Left lung (tissue), 10 donors: Measurements from ENCODE around the gene ENOX1. TPM values are rescaled to one million over a fixed set of nuclear protein-coding genes. Genes with fewer than 3 reads are reported as not detected.
A peak's percentile ranks its signal among the peaks of the same experiment; 100 is the strongest.

Source experiments
- ATAC-seq: fragments of 200-7000 bp; cut with Tn5 transposase; one replicate; pipeline ENCODE4 v1.9.1; 2020; ENCODE audit warnings: moderate library complexity
- DNase-seq, 4 donors: peaks; one replicate each; pipeline ENCODE4 v3.0.0-alpha.2; 2013 to 2020
- H3K27ac ChIP-seq, 2 donors: fragments of 200-600 bp; sonication (generic) in 1 of 2; one replicate each; pipeline versions ENCODE4 v1.5.0 to v1.8.0; 2020 to 2021
- H3K27me3 ChIP-seq, 2 donors: fragments of 200-600 bp; sonication (generic) in 1 of 2; one replicate each; pipeline versions ENCODE4 v1.5.0 to v1.8.0; 2020 to 2021
- H3K36me3 ChIP-seq, 2 donors: fragments of 200-600 bp; sonication (generic) in 1 of 2; one replicate each; pipeline versions ENCODE4 v1.5.0 to v1.8.0; 2020 to 2021
- H3K4me1 ChIP-seq, 2 donors: fragments of 200-600 bp; one replicate each; pipeline ENCODE4 v1.8.0; 2021
- H3K4me3 ChIP-seq, 2 donors: fragments of 200-600 bp; sonication (generic) in 1 of 2; one replicate each; pipeline versions ENCODE4 v1.5.0 to v1.8.0; 2020 to 2021; ENCODE audit warnings: mild to moderate bottlenecking in 1 of 2
- H3K9me3 ChIP-seq, 2 donors: fragments of 200-600 bp; sonication (generic) in 1 of 2; one replicate each; pipeline versions ENCODE4 v1.5.0 to v1.8.0; 2020 to 2021
- intact Hi-C, 2 donors: fragments of 100-400 bp; cut with DNase I; formaldehyde crosslinking; loops; one replicate each; pipeline versions ENCODE4 v1.11.2 to v1.14.2; 2022
- polyA plus RNA-seq, 6 donors: library from polyadenylated mRNA; unstranded; fragments of 120-200 nt; gene quantifications; one replicate each; pipeline ENCODE4 v1.2.1, GENCODE V29; 2013; ENCODE audit not compliant: insufficient read length in 6 of 6
- total RNA-seq, 2 donors: library from RNA; stranded (reverse); fragmentation: NEBNext Ultra II Directional; extraction: Animal tissue kit (Norgen Biotek cat#: 25700); gene quantifications; one replicate each; pipeline ENCODE4 v1.2.1, GENCODE V29; 2021
- TF ChIP-seq, protein P1 (sequence below), 2 donors: fragments of 200-600 bp; sonication (generic) in 1 of 2; IDR thresholded peaks; one replicate each; pipeline versions ENCODE4 v1.5.0 to v1.8.0; 2021; ENCODE audit warnings: antibody characterized with exemption in 2 of 2
- donor health status: DM: no; HTN: yes; CAD: no.
- donor health status: DM: no; HTN: no; CAD: no.

The ENOX1 gene
- total and polyA plus RNA-seq, 8 donors = 1.5 to 9.0 (median 6.8) TPM

GRCh38 chr13:43805071-43805468 is 18.3 kb upstream of the ENOX1 start:
- intact Hi-C loops = no loop called here
- H3K4me3 ChIP-seq = no peak overlapping the region
- no peak overlapping the region for H3K27ac ChIP-seq
- no peaks in the 10 kb centered on the region for H3K27me3 ChIP-seq
- TF ChIP-seq, protein P1, sequence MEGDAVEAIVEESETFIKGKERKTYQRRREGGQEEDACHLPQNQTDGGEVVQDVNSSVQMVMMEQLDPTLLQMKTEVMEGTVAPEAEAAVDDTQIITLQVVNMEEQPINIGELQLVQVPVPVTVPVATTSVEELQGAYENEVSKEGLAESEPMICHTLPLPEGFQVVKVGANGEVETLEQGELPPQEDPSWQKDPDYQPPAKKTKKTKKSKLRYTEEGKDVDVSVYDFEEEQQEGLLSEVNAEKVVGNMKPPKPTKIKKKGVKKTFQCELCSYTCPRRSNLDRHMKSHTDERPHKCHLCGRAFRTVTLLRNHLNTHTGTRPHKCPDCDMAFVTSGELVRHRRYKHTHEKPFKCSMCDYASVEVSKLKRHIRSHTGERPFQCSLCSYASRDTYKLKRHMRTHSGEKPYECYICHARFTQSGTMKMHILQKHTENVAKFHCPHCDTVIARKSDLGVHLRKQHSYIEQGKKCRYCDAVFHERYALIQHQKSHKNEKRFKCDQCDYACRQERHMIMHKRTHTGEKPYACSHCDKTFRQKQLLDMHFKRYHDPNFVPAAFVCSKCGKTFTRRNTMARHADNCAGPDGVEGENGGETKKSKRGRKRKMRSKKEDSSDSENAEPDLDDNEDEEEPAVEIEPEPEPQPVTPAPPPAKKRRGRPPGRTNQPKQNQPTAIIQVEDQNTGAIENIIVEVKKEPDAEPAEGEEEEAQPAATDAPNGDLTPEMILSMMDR (IDR thresholded peaks at IDR 0.05) = no peak
- no peak for DNase-seq
- H3K9me3 ChIP-seq = no peaks in the 10 kb centered on the region
- H3K4me1 ChIP-seq = no peaks in the 10 kb centered on the region
- ATAC-seq = peak; percentile 67
- H3K36me3 ChIP-seq = no peaks in the 10 kb centered on the region

GRCh38 chr13:43804461-43805070 is 17.8 kb upstream of the ENOX1 start:
- H3K4me1 ChIP-seq = no peaks in the 10 kb centered on the region
- H3K36me3 ChIP-seq = no peaks in the 10 kb centered on the region
- DNase-seq = peak in 2 of 4 donors; percentile 59 to 70
- TF ChIP-seq, protein P1 (IDR thresholded peaks at IDR 0.05) = peak; percentile 31 to 49
- H3K27ac ChIP-seq = no peak overlapping the region
- intact Hi-C loops = no loop called here
- H3K9me3 ChIP-seq = no peaks in the 10 kb centered on the region
- ATAC-seq = peak; percentile 83
- H3K27me3 ChIP-seq = no peaks in the 10 kb centered on the region
- no peak overlapping the region for H3K4me3 ChIP-seq

DNA sequence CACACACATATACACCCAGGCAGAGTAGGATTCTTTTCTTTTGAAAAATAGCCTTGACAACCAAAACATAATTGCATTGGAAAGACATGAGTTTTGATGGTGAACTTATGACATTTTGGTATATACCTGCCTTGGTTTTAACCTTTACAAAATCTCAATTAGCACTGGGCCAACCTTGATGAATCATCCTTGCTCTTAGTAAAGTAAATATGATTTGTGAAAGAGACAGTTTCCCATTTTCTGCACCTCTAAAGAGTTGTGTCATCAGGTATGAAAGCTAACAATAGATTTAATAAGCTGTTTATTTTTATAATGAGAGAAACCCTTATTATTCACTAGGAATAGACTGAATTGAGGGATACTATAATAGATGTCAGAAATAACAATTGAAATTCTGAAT is 15.7 kb upstream of the ENOX1 start:
- Histone ChIP-seq H3K9me3 (no peaks in the 10 kb centered on the region), H3K27me3 (no peaks in the 10 kb centered on the region), H3K4me1 (no peaks in the 10 kb centered on the region), H3K36me3 (no peaks in the 10 kb centered on the region), H3K4me3 (no peak overlapping the region), H3K27ac (no peak overlapping the region)
- ATAC-seq (no peak), DNase-seq (no peak)
- intact Hi-C loops = no loop called here
- TF ChIP-seq, protein P1 (IDR thresholded peaks at IDR 0.05) = no peak

DNA sequence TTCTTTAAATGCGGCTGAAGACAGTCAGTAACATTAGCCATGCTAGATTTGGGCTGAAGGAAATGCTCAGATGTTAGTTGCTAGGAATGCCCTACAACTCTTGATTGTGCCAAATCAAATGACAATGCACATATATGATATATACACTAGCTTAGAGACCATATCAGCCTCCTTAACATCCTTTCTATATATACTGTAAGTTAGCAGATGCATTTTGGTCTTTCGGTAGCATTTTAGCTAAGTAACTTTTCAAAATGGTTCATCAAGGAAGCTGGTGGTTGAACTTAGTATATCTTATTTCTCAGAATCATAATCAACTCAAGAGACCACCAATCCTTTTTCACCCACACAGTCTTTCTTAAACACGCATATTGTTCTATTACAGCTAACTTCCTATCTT is 14.1 kb upstream of the ENOX1 start:
- no peak for DNase-seq
- intact Hi-C loops = no loop called here
- no peak for ATAC-seq
- Histone ChIP-seq H3K4me3 (no peak overlapping the region), H3K4me1 (no peaks in the 10 kb centered on the region), H3K9me3 (no peaks in the 10 kb centered on the region), H3K27ac (no peak overlapping the region), H3K27me3 (no peaks in the 10 kb centered on the region), H3K36me3 (no peaks in the 10 kb centered on the region)
- TF ChIP-seq, protein P1 (IDR thresholded peaks at IDR 0.05) = no peak

- Histone ChIP-seq H3K27ac (no peak overlapping the region), H3K36me3 (no peaks in the 10 kb centered on the region), H3K4me3 (no peak overlapping the region), H3K27me3 (no peaks in the 10 kb centered on the region), H3K9me3 (no peaks in the 10 kb centered on the region), H3K4me1 (no peaks in the 10 kb centered on the region)
- ATAC-seq = peak; percentile 34
- intact Hi-C loops = no loop called here
- TF ChIP-seq, protein P1 (IDR thresholded peaks at IDR 0.05) = no peak
- DNase-seq = no peak
Observed at GRCh38 chr13:43799191-43799590, 12.4 kb upstream of the ENOX1 start.
